ENCODE results near the gene EPS8L3.
"Not testable (repeated sequence)": the region's sequence is repeated elsewhere in the genome, so short reads cannot be mapped to it uniquely, and the experiment has no call there.

Gene EPS8L3, protein sequence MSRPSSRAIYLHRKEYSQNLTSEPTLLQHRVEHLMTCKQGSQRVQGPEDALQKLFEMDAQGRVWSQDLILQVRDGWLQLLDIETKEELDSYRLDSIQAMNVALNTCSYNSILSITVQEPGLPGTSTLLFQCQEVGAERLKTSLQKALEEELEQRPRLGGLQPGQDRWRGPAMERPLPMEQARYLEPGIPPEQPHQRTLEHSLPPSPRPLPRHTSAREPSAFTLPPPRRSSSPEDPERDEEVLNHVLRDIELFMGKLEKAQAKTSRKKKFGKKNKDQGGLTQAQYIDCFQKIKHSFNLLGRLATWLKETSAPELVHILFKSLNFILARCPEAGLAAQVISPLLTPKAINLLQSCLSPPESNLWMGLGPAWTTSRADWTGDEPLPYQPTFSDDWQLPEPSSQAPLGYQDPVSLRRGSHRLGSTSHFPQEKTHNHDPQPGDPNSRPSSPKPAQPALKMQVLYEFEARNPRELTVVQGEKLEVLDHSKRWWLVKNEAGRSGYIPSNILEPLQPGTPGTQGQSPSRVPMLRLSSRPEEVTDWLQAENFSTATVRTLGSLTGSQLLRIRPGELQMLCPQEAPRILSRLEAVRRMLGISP

GRCh38 chr1:109763646-109764415, at the start of gene EPS8L3:
Gene EPS8L3, minus strand, starts transcription at chr1:109763923. Its CDS starts 2,174 bp downstream, at chr1:109761749.
- no peak for DNase-seq (ENCODE audit: low spot score)

DNA sequence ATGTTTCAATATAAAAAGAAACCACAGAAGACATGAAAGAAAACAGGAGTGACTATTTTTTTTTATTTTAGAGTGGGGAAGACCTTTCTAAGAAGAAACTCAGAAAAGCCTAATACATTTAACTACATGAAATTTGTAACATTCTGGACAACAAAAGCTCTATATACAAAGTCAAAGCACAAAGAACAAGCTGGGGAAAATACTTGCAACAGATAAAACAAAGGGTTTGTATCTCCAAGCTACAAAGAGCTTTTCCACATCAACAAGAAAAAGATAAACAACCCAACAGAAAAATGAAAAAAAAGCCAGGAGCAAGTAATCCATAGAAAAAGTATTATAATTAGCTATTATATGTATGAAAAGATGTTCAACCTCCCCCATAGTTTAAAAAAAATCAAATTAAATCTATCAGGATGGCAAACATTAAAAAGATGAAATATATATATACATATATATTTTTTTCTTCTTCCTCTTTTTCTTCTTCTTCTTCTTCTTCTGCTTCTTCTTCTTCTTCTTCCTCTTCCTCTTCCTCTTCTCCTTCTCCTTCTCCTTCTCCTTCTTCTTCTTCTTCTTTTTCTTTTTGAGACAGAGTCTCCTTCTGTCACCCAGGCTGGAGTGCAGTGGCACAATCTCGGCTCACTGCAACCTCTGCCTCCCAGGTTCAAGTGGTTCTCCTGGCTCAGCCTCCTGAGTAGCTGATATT, 49.1 kb upstream of the EPS8L3 start:
- DNase-seq (ENCODE audit: low spot score): no peak

DNA sequence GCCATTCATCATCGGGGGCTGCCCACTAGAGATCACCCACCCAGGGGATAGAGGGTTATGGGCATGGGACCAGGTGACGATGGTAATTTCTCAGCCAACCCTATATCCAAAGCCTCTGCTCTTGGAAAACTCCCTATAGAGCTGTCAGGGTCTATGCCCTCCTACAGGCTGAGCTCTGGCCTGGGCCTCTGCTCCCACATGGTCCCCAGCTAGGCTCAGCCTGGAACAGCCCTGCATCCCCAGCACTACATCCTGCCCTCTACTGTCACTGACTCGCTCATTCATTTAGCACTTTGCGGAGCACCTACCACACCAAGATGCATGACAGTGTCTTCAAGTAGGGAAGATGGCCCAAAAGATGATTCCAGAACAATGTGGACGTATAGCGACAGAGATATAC, 45.0 kb upstream of the EPS8L3 start:
- DNase-seq (ENCODE audit: low spot score): no peak

DNA sequence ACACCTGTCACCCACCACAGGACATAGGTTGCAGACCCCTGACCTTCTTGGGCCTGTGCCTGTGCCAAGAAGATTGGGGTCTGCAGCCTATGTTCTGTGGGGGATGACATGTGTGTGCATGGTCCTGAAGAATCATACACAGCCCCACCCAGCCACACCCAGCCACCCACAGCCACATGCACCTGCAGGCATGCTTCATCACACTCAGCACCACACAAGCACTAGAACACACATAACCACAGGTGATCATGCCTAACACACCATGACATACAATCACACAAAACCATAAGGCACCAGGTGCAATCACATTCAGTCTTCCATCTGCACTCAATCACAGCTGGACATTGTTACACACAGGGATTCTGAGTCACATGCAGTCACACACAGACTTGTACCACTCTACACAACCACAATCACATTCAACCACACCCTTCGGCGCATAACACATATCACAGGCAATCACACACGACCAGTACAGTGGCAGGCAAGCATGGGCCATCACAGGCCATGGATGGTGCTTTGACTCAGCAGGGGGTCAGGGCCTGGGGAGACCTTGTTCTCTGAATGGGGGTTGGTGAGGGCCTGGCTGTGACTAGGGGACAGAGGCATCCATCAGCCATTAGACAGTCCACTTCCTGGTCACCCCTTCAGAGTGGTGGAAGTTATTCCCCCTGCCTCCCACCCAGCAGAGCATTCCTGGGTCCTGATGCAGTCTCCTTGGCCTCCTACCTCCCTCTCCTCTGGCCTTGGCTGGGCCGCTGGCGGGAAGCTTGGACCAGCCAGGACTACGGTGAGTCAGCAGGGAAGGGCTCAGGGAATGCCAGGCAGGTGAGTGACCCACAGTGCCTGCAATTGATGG, 44.3 kb upstream of the EPS8L3 start:
- DNase-seq (ENCODE audit: low spot score): no peak

DNA sequence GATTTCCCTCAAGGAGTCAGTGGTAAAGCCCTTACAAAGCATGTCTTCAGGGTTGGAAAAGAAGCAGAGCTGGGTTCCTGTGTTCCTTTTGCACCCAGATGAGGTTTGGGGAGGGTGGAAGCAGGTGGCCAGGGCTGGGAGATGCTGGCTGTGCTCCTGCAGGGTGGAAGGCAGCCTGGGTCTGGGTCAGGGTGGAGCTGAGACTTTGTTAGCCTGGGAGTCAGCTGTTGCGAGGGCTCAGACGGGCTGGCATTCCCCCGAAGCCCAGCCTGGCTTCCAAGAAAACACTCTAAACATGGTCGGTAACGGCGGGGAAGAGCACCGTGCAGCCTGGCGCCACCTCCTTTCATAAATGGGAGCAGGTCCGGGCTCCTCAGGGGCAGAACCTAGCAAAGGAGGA, 43.7 kb upstream of the EPS8L3 start:
- no peak for DNase-seq (ENCODE audit: low spot score)

DNA sequence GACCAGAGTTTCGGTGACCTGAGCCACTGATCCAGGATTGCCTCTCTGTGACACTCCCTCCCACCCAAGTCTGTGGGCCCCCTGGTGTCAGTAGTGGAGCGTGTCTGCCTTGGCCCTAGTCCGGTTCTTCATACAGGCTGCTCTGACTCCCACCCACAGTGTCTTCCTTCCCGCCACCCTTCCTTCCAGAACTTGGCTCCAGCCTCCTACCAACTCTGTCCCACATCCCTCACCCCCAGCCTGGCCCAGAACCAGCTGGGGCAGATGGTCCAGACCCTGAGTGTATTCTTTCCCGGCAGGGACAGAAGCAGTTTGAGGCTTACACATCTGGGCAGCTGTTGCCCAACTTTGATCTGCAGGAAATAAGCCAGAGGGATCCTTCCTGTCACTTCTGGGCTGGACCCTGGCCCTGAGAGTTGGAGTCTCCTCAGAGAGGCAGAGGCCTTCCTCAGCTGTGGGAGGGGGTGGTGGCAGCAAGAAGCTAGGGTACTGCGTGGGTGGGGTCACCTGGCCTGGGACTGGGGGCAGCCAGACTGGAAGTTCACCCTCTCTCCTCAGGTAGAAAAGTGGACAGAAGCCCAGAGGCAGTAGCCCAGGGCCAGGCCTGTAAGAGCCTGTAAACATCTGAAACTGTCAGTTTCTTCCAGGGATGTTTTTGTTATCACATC, 43.1 kb upstream of the EPS8L3 start:
- DNase-seq (ENCODE audit: low spot score): no peak

- no peak for DNase-seq (ENCODE audit: low spot score)
Observed at GRCh38 chr1:109805486-109806165, 41.9 kb upstream of the EPS8L3 start.

DNA sequence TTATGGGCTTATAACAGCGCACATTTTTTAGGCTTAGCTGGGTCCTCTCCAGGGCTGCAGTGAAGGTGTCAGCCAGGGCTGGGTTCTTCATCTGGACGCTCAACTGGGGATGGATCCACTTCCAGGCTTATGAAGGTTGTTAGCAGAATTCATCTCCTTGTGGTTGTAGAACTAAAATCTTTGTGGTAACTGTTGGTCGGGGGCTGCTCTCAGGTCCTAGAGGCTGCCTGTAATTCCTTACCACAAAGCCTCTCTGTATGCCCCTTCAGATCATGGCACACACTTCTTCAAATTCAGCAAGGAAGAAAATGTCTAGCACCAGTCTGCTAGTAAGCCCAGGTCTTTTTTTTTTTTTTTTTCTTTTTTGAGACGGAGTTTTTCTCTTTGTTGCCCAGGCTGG, 40.9 kb upstream of the EPS8L3 start:
- no peak for DNase-seq (ENCODE audit: low spot score)

GRCh38 chr1:109803901-109804331, 40.2 kb upstream of the EPS8L3 start:
- no peak for DNase-seq (ENCODE audit: low spot score)

GRCh38 chr1:109802901-109803561, 39.3 kb upstream of the EPS8L3 start:
- no peak for DNase-seq (ENCODE audit: low spot score)

DNA sequence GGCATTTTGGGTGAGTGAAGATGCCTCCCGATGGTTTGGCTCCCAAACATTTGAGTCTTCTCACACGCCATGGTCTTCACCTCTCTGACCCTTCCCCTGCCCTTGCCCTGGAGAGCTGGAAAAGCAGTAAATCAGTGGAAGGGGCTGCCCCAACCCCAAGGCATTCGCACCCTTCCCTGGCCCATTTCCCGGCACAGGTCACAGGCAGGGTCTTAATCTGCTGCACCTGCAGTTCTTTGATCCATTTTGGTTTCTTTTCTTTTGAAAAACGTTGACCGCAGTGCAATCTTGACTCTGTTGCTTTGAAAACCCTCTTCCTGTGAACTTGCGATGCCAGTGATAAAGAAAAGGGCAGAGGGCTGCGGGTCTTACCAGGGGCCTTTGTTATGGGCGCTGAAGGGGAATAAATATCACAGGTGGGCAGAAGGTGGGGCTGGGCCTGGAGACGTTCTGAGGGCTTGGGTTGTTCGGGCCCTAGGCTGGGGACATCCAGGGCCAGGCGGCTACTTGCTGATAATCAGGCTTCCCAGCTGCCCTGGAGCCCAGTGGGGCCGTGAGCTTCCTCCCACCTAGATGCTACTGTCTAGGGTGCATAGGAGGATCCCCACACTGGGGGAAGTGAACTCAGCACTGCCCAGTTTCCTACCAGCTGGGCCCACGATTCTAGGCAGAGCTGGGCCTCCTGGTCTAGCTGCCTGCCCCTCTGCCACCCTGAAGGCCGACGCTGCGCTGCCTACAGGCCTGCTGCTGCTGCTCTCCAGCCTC, 38.6 kb upstream of the EPS8L3 start:
- DNase-seq (ENCODE audit: low spot score): no peak

- DNase-seq (ENCODE audit: low spot score): no peak
Observed at GRCh38 chr1:109801791-109802135, 38.0 kb upstream of the EPS8L3 start.

DNA sequence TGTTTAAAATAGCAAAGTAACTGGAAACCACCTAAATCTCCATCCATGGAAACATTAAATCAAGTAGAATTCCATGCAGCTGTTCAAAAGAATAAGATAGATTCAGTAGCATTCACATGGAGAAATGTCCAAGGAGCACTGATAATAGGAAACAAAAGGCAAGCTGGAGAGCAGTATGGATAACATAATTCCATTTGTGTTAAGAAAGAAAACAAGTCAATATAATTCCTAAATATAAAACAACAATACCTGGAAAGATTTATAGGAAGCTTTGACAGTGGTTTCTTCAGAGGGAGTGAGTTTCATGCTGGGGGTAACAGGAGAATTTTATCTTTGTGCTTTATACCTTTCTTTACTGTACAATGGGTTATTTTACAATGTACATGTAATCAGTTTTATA, 36.6 kb upstream of the EPS8L3 start:
- no peak for DNase-seq (ENCODE audit: low spot score)

DNA sequence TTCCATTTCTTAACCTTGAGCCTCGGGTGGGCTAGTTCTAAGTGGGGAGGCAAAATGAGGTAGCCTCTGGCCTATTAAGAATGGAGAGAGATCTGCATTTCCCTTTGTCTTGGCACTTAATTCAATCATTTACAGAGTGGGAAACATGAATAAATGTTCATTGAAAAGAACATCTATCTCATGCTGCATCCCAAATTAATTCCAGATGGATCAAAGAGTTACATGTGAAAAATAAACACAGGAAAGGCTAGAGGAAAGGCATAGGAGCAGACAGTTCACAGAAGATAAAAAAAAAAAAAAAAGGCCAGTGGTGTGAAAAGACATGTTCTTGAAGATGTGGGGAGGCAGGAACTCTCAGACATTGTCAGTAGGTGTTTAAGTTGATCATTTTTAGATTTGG, 35.7 kb upstream of the EPS8L3 start:
- DNase-seq (ENCODE audit: low spot score): no peak

DNA sequence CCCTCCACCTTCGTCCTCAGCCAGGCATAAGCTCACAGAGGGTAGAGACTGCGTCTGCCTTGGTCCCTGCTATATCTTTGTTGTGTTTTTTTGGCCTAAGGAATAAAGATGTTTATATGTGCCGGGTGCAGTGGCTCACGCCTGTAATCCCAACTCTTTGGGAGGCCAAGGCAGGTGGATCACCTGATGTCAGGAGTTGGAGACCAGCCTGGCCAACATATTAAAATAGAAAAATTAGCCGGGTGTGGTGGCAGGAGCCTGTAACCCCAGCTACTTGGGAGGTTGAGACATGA, 33.5 kb upstream of the EPS8L3 start:
- DNase-seq (ENCODE audit: low spot score): not testable (repeated sequence)

- DNase-seq (ENCODE audit: low spot score): no peak
Observed at GRCh38 chr1:109796484-109797302, 33.0 kb upstream of the EPS8L3 start.

- DNase-seq (ENCODE audit: low spot score): no peak
Observed at GRCh38 chr1:109794319-109795132, 30.8 kb upstream of the EPS8L3 start.

Data from hepatic stellate cell (primary cell).